Spleen (tissue), 11 donors: ENCODE data around the gene HERC3. TPM values are rescaled to one million over a fixed set of nuclear protein-coding genes. Genes with fewer than 3 reads are reported as not detected.
A peak's percentile ranks its signal among the peaks of the same experiment; 100 is the strongest.

Source experiments
- DNase-seq: peaks from one replicate; pipeline ENCODE4 v3.0.0-alpha.2; 2020
- H3K27ac ChIP-seq, 8 donors: fragments of 200-600 bp; sonication (generic) in 7 of 8; 1 replicate in 4 of 8; 2 replicates in 4 of 8; pipeline versions ENCODE4 v1.5.0 to v1.8.0; 2016 to 2021; ENCODE audit warnings: inconsistent platforms in 4 of 8, mild to moderate bottlenecking in 4 of 8, moderate library complexity in 1 of 8
- H3K27me3 ChIP-seq, 7 donors: fragments of 200-600 bp; sonication (generic) in 6 of 7; replicated peaks in 1 of 7; 1 replicate in 4 of 7; 2 replicates in 3 of 7; pipeline versions ENCODE4 v1.5.0 to v1.8.0; 2016 to 2021; ENCODE audit warnings: inconsistent platforms in 3 of 7, mild to moderate bottlenecking in 1 of 7
- H3K36me3 ChIP-seq, 6 donors: fragments of 200-600 bp; sonication (generic) in 5 of 6; 1 replicate in 4 of 6; 2 replicates in 2 of 6; pipeline versions ENCODE4 v1.5.0 to v1.8.0; 2016 to 2021; ENCODE audit warnings: inconsistent platforms in 2 of 6
- H3K4me1 ChIP-seq, 6 donors: fragments of 200-600 bp; sonication (generic) in 5 of 6; 1 replicate in 3 of 6; 2 replicates in 3 of 6; pipeline versions ENCODE4 v1.5.0 to v1.8.0; 2016 to 2021; ENCODE audit warnings: inconsistent platforms in 3 of 6
- H3K4me3 ChIP-seq, 8 donors: fragments of 200-600 bp; sonication (generic) in 7 of 8; 1 replicate in 4 of 8; 2 replicates in 4 of 8; pipeline versions ENCODE4 v1.5.0 to v1.8.0; 2016 to 2021; ENCODE audit warnings: inconsistent platforms in 4 of 8, mild to moderate bottlenecking in 4 of 8, moderate library complexity in 2 of 8
- H3K9me3 ChIP-seq, 8 donors: fragments of 200-600 bp; sonication (generic) in 7 of 8; 1 replicate in 4 of 8; 2 replicates in 4 of 8; pipeline versions ENCODE4 v1.5.0 to v1.8.0; 2016 to 2021; ENCODE audit warnings: inconsistent platforms in 4 of 8
- POLR2A ChIP-seq, 3 donors: fragments of 450-650 bp; IDR thresholded peaks; one replicate each; pipeline ENCODE4 v1.5.1; 2017; ENCODE audit warnings: antibody characterized with exemption in 3 of 3, mild to moderate bottlenecking in 1 of 3
- POLR2AphosphoS5 ChIP-seq, 3 donors: sonication (generic); formaldehyde crosslinking; IDR thresholded peaks; one replicate each; pipeline ENCODE4 v1.5.1; 2017; ENCODE audit warnings: antibody characterized with exemption in 3 of 3
- WGBS, 5 donors: extraction: QIAGEN DNeasy Blood & Tissue Kit in 3 of 5; methylation state at CpG; one replicate each; pipeline versions ENCODE4 v1.1.5 to v1.1.7; 2013 to 2018; 5-methylcytosine and 5-hydroxymethylcytosine counted together
- intact Hi-C: fragments of 100-400 bp; cut with DNase I; formaldehyde crosslinking; loops from one replicate; pipeline ENCODE4 v1.15.0; 2023; ENCODE audit warnings: low total_unique reads
- polyA plus RNA-seq, 3 donors: library from polyadenylated mRNA; stranded (reverse); fragments of 200-250 nt; gene quantifications; one replicate each; pipeline ENCODE4 v1.2.1, GENCODE V29; 2013
- total RNA-seq, 7 donors: library from RNA; depleted of rRNA in 3 of 7; stranded (reverse); fragments of >200 nt in 3 of 7; fragmentation: NEBNext Ultra II Directional in 4 of 7; extraction: Animal tissue kit (Norgen Biotek cat#: 25700) in 4 of 7; gene quantifications; one replicate each; pipeline versions ENCODE4 v1.1.0 to v1.2.1, GENCODE V29; 2016 to 2021
- TF ChIP-seq, protein P1 (sequence below), 11 experiments: fragments of 200-600 bp in 7 of 11; fragments of 450-650 bp in 4 of 11; sonication (generic) in 4 of 11; IDR thresholded peaks in 8 of 11; conservative IDR thresholded peaks in 3 of 11; 1 replicate in 7 of 11; 2 replicates in 4 of 11; pipeline versions ENCODE4 v1.4.0 to v1.8.0; 2016 to 2021; ENCODE audit warnings: antibody characterized with exemption in 11 of 11, inconsistent platforms in 4 of 11, mild to moderate bottlenecking in 1 of 11
- donor health status: healthy with polysubstance abuse.
- donor health status: DM: no; HTN: no; CAD: no; lungs with moderate emphysema.
- donor health status: DM: no; HTN: no; CAD: no.
- donor health status: Bipolar disorder and iron deficiency.
- donor health status: healthy.
- donor health status: DM: no; HTN: no; CAD: no.
- donor health status: DM: yes; HTN: yes; CAD: no.

Gene HERC3
- total and polyA plus RNA-seq, 10 donors: 4.4 to 73.5 (median 62.2) TPM

DNA sequence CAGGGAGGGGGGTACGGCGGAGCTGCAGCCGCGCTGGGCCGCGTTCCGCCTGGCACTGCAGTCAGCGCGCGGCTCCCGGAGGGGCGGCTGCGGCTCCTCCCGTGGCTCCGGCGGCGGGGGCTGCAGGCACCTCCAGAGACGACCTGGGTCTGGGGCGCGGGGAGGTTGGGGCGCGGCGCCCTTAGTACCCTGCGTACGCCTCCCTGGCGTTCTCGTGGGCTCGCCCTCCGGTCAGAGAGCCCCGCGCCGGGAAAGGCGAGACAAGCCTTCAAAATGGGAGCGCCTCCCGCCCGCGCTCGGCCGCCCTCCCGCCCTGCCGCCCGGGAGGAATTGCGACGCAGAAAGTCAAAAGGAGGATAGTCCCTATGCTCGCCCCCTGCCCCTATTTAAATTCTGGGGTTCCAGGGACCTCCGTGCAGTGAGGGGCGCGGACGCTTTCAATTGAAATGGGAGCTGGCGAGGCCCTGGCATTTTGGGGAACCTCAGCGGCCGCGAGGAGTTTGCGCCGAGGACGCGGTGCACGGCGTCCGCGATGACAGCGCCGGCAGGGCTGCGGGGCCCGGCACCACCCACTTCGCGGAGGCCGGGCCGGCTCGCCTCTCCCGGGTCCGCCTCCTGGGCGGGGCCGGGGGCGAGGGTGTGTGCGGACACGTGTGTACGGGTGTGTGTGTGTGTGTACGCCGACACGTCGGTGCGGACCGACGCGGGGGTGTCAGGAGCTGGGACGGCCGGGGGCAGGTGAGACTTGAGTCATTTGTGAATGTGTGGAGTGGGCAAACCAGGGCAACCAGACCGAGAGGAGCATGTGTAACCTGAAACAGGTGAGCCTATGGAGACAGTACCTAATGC, 544 bp downstream of the HERC3 start:
- 1 to 2% (median 1%) methylated on average over 27 to 89 of the region's 89 CpGs for WGBS, 5 donors

DNA sequence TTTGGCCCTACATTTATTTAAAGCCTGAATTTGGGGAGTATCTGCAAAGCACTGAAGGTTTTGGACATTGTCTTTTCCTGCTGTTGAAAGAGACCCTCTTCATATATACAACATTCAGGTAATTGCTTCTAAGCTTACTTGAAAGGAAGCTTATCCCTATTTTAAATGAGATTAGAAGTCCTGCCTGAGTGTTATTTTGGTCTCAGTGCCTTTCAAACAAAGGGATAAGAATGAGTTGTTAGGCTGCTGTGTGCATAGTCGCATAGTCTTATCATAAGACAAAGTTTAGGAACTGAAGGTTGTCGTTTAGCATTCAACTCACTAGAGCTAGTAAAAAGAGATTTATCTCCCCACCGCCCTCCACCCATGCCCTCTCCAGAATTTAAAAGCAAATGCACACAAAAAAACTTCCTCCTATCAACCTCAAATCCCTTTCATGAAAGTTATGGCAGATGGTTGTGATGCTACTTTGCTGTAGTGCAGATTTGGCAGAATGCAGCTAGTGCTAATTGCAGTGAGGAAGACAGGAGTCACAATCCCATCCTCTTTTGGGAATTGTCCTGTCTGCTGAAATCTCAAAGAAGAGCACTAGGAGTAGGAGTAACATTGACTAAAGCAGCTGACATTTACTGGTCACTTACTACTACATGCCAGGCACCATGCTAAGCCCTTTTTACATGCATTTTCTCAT, 5.8 kb downstream of the HERC3 start:
- peak overlapping the region in 4 of 8 donors; percentile 20 to 55 (median 50) for H3K27ac ChIP-seq
- H3K27me3 ChIP-seq: no peaks in the 10 kb centered on the region
- intact Hi-C loops: no loop called here
- WGBS, 5 donors: 72 to 88% (median 79%) methylated on average over 3 of the region's 3 CpGs
- no peak for DNase-seq
- TF ChIP-seq, protein P1, sequence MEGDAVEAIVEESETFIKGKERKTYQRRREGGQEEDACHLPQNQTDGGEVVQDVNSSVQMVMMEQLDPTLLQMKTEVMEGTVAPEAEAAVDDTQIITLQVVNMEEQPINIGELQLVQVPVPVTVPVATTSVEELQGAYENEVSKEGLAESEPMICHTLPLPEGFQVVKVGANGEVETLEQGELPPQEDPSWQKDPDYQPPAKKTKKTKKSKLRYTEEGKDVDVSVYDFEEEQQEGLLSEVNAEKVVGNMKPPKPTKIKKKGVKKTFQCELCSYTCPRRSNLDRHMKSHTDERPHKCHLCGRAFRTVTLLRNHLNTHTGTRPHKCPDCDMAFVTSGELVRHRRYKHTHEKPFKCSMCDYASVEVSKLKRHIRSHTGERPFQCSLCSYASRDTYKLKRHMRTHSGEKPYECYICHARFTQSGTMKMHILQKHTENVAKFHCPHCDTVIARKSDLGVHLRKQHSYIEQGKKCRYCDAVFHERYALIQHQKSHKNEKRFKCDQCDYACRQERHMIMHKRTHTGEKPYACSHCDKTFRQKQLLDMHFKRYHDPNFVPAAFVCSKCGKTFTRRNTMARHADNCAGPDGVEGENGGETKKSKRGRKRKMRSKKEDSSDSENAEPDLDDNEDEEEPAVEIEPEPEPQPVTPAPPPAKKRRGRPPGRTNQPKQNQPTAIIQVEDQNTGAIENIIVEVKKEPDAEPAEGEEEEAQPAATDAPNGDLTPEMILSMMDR (IDR thresholded peaks at IDR 0.05 in 8 of 11, conservative IDR thresholded peaks at IDR 0.05 in 3 of 11): no peak
- no peak for TF ChIP-seq POLR2A (IDR thresholded peaks at IDR 0.05)
- no peak for TF ChIP-seq POLR2AphosphoS5 (IDR thresholded peaks at IDR 0.05)
- no peak overlapping the region for H3K4me3 ChIP-seq
- H3K36me3 ChIP-seq: peaks cover 0 to 58% (median 10%) of the 10 kb centered on the region in 6 donors
- H3K4me1 ChIP-seq: peaks cover 21 to 82% (median 53%) of the 10 kb centered on the region in 6 donors
- H3K9me3 ChIP-seq: no peaks in the 10 kb centered on the region

More for the DNA sequence above, 544 bp downstream of the HERC3 start:
- Histone ChIP-seq H3K27ac (peak overlapping the region; percentile 91 to 99 (median 97)), H3K4me1 (peaks cover 0 to 59% (median 30%) of the 10 kb centered on the region in 6 donors), H3K27me3 (no peaks in the 10 kb centered on the region), H3K36me3 (peaks cover 0 to 26% (median 7%) of the 10 kb centered on the region in 6 donors), H3K4me3 (peak overlapping the region; percentile 87 to 99 (median 94)), H3K9me3 (no peaks in the 10 kb centered on the region)
- intact Hi-C loops: no loop called here
- DNase-seq: peak; percentile 97
- TF ChIP-seq, protein P1 (IDR thresholded peaks at IDR 0.05 in 8 of 11, conservative IDR thresholded peaks at IDR 0.05 in 3 of 11): peak in 4 of 11 experiments; percentile 0 to 10 (median 4)
- TF ChIP-seq POLR2AphosphoS5 (IDR thresholded peaks at IDR 0.05) (peak; percentile 88 to 94 (median 93)), POLR2A (IDR thresholded peaks at IDR 0.05) (peak in 1 of 3 donors; percentile 83)

DNA sequence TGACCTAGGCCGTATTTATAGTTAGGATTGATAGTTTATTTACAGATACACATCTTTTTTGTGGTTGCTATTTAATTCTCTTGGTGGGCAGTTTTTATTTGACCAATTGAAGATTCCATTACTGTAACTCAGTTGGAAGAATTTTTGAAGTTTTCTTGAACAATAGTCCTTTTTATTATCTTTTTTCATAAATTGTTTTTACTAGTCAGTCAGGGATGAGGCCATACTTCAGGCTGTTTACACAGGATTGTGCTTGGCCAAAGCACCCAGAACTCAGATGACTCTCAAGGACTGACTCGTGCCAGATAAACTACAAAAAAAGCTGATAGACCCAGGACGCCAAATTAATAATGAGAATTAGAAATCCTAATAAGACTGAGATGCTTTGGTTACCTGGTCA, 7.0 kb downstream of the HERC3 start:
- intact Hi-C loops: no loop called here
- peak overlapping the region in 7 of 8 donors; percentile 9 to 55 (median 42) for H3K27ac ChIP-seq
- 81 to 92% (median 89%) methylated on average over 3 of the region's 3 CpGs for WGBS, 5 donors

DNA sequence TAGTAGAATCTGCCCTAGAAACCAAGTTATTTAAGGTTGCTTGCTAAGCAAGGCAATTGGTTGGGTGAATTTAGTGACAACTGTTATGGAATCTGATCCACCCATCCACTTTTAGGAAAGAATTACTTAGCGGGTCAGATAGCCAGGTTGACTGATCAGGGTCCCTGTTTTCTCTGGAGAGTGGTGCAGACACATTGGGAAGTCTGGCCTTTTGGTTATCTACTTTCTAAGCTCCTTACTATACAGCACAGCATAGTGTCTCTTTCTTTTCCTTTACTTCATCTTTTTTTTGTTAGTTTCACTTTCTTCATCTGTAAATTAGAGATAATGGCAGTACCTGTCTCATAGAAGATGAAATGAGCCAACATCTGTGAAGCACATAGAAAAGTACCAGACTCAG, 7.4 kb downstream of the HERC3 start:
- TF ChIP-seq POLR2AphosphoS5 (IDR thresholded peaks at IDR 0.05) (no peak), POLR2A (IDR thresholded peaks at IDR 0.05) (no peak)
- TF ChIP-seq, protein P1 (IDR thresholded peaks at IDR 0.05 in 8 of 11, conservative IDR thresholded peaks at IDR 0.05 in 3 of 11): no peak
- 61 to 80% (median 78%) methylated on average over 1 of the region's 1 CpG for WGBS, 5 donors
- Histone ChIP-seq H3K4me1 (peaks cover 21 to 79% (median 40%) of the 10 kb centered on the region in 6 donors), H3K9me3 (no peaks in the 10 kb centered on the region), H3K27ac (peak overlapping the region in 5 of 8 donors; percentile 30 to 55 (median 49)), H3K4me3 (no peak overlapping the region), H3K36me3 (peaks cover 0 to 68% (median 14%) of the 10 kb centered on the region in 6 donors), H3K27me3 (no peaks in the 10 kb centered on the region)
- DNase-seq: no peak
- intact Hi-C loops: no loop called here

More for the DNA sequence above, 7.0 kb downstream of the HERC3 start:
- H3K9me3 ChIP-seq: no peaks in the 10 kb centered on the region
- DNase-seq: no peak
- peaks cover 0 to 66% (median 14%) of the 10 kb centered on the region in 6 donors for H3K36me3 ChIP-seq
- H3K27me3 ChIP-seq: no peaks in the 10 kb centered on the region
- peaks cover 21 to 79% (median 41%) of the 10 kb centered on the region in 6 donors for H3K4me1 ChIP-seq
- no peak overlapping the region for H3K4me3 ChIP-seq
- TF ChIP-seq POLR2AphosphoS5 (IDR thresholded peaks at IDR 0.05) (no peak), POLR2A (IDR thresholded peaks at IDR 0.05) (no peak)
